Measurements from ENCODE around the gene EIF4EBP2. TPM values are rescaled to one million over a fixed set of nuclear protein-coding genes. Genes with fewer than 3 reads are reported as not detected.

EIF4EBP2 gene
- total RNA-seq, 2 donors from 2014 or later, result 103 to 119 TPM

GRCh38 chr10:70444744-70445143, 40.8 kb downstream of the EIF4EBP2 start:
- Mint-ChIP-seq H3K9me3 (no peaks in the 10 kb centered on the region), H3K27ac (peak overlapping the region; percentile 69), H3K4me3 (no peak overlapping the region), H3K36me3 (ENCODE audit: low read depth) (no peaks in the 10 kb centered on the region), H3K4me1 (peaks cover 34% of the 10 kb centered on the region), H3K27me3 (ENCODE audit: insufficient read depth) (peaks cover 6% of the 10 kb centered on the region)
- TF ChIP-seq CTCF (conservative IDR thresholded peaks at IDR 0.05), result no peak
- DNase-seq, result no peak
- 97 to 100% methylated on average over 2 to 4 of the region's 4 CpGs for WGBS, 2 experiments (ENCODE audit: insufficient coverage in 1 of 2, insufficient read length in 1 of 2)
- Histone ChIP-seq H3K9me3 (ENCODE audit: control insufficient read depth, low read length) (no peaks in the 10 kb centered on the region), H3K9ac (ENCODE audit: extremely low read depth, low read length, poor library complexity, severe bottlenecking) (no peak overlapping the region), H3K4me1 (ENCODE audit: control insufficient read depth, insufficient read depth, low read length) (peaks cover 16% of the 10 kb centered on the region), H3K4me3 (ENCODE audit: low read length) (no peak overlapping the region), H3K27me3 (ENCODE audit: control insufficient read depth, insufficient read depth, low read length, poor library complexity, severe bottlenecking) (no peaks in the 10 kb centered on the region), H3K27ac (ENCODE audit: low read depth, low read length) (no peak overlapping the region), H3K36me3 (ENCODE audit: control insufficient read depth, insufficient read depth, low read length) (peaks cover under 1% of the 10 kb centered on the region)

- Histone ChIP-seq H3K4me3 (ENCODE audit: low read length) (peak overlapping the region; percentile 50), H3K36me3 (ENCODE audit: control insufficient read depth, insufficient read depth, low read length) (no peaks in the 10 kb centered on the region), H3K27ac (ENCODE audit: low read depth, low read length) (no peak overlapping the region), H3K27me3 (ENCODE audit: control insufficient read depth, insufficient read depth, low read length, poor library complexity, severe bottlenecking) (no peaks in the 10 kb centered on the region), H3K4me1 (ENCODE audit: control insufficient read depth, insufficient read depth, low read length) (peaks cover 21% of the 10 kb centered on the region), H3K9me3 (ENCODE audit: control insufficient read depth, low read length) (no peaks in the 10 kb centered on the region), H3K9ac (ENCODE audit: extremely low read depth, low read length, poor library complexity, severe bottlenecking) (peak overlapping the region; percentile 59)
- no peaks in the 10 kb centered on the region for H3K36me3 Mint-ChIP-seq (ENCODE audit: low read depth)
- TF ChIP-seq CTCF (conservative IDR thresholded peaks at IDR 0.05), result no peak
- H3K4me3 Mint-ChIP-seq, result no peak overlapping the region
- no peaks in the 10 kb centered on the region for H3K9me3 Mint-ChIP-seq
- WGBS, 2 experiments (ENCODE audit: insufficient coverage in 1 of 2, insufficient read length in 1 of 2), result 52 to 55% methylated on average over 8 of the region's 8 CpGs
- peaks cover under 1% of the 10 kb centered on the region for H3K27me3 Mint-ChIP-seq (ENCODE audit: insufficient read depth)
- DNase-seq, result peak; percentile 84
- H3K27ac Mint-ChIP-seq, result peak overlapping the region; percentile 89
- peaks cover 35% of the 10 kb centered on the region for H3K4me1 Mint-ChIP-seq
Measured at GRCh38 chr10:70445718-70446657, 42.0 kb downstream of the EIF4EBP2 start.

GRCh38 chr10:70448236-70448635, 44.3 kb downstream of the EIF4EBP2 start:
- no peaks in the 10 kb centered on the region for H3K27me3 ChIP-seq (ENCODE audit: control insufficient read depth, insufficient read depth, low read length, poor library complexity, severe bottlenecking)
- Mint-ChIP-seq H3K4me3 (no peak overlapping the region), H3K27ac (no peak overlapping the region), H3K27me3 (ENCODE audit: insufficient read depth) (no peaks in the 10 kb centered on the region), H3K4me1 (peaks cover 25% of the 10 kb centered on the region), H3K36me3 (ENCODE audit: low read depth) (no peaks in the 10 kb centered on the region), H3K9me3 (no peaks in the 10 kb centered on the region)
- no peak for DNase-seq
- no peak for TF ChIP-seq CTCF (conservative IDR thresholded peaks at IDR 0.05)
- no peak overlapping the region for H3K9ac ChIP-seq (ENCODE audit: extremely low read depth, low read length, poor library complexity, severe bottlenecking)
- H3K9me3 ChIP-seq (ENCODE audit: control insufficient read depth, low read length), result no peaks in the 10 kb centered on the region
- no peak overlapping the region for H3K4me3 ChIP-seq (ENCODE audit: low read length)
- H3K27ac ChIP-seq (ENCODE audit: low read depth, low read length), result no peak overlapping the region
- H3K36me3 ChIP-seq (ENCODE audit: control insufficient read depth, insufficient read depth, low read length), result no peaks in the 10 kb centered on the region
- peaks cover 21% of the 10 kb centered on the region for H3K4me1 ChIP-seq (ENCODE audit: control insufficient read depth, insufficient read depth, low read length)
- WGBS, 2 experiments (ENCODE audit: insufficient coverage in 1 of 2, insufficient read length in 1 of 2), result 78 to 87% methylated on average over 1 to 2 of the region's 2 CpGs

All from endodermal cell (in vitro differentiated cells).